HG03469 (cell line): ENCODE data around the gene RABAC1.
A peak's percentile ranks its signal among the peaks of the same experiment; 100 is the strongest.
"Not testable (repeated sequence)": the region's sequence is repeated elsewhere in the genome, so short reads cannot be mapped to it uniquely, and the experiment has no call there.

Source experiments
- ATAC-seq: cut with Tn5 transposase; IDR thresholded peaks from one replicate; pipeline ENCODE4 v1.9.1; 2021; ENCODE audit warnings: mild to moderate bottlenecking, moderate library complexity, moderate number of reproducible peaks; ENCODE audit not compliant: unreplicated experiment

RABAC1 gene

GRCh38 chr19:41951686-41952172, 7.4 kb downstream of the RABAC1 start:
- ATAC-seq, result no peak

GRCh38 chr19:41947091-41947490, 12.0 kb downstream of the RABAC1 start:
- no peak for ATAC-seq

GRCh38 chr19:41945135-41945766, 13.9 kb downstream of the RABAC1 start:
- ATAC-seq, result peak; percentile 59

GRCh38 chr19:41944336-41944735, 14.8 kb downstream of the RABAC1 start:
- ATAC-seq, result no peak

- ATAC-seq, result no peak
Observed at GRCh38 chr19:41941410-41942202, 17.5 kb downstream of the RABAC1 start.

- no peak for ATAC-seq
Observed at GRCh38 chr19:41940731-41941409, 18.3 kb downstream of the RABAC1 start.

- ATAC-seq, result no peak
Observed at GRCh38 chr19:41939861-41940730, 19.0 kb downstream of the RABAC1 start.

GRCh38 chr19:41939209-41939608, 19.9 kb downstream of the RABAC1 start:
- ATAC-seq, result not testable (repeated sequence)

- no peak for ATAC-seq
Observed at GRCh38 chr19:41937525-41938468, 21.3 kb downstream of the RABAC1 start.

- ATAC-seq, result no peak
Observed at GRCh38 chr19:41936961-41937360, 22.2 kb downstream of the RABAC1 start.

GRCh38 chr19:41936416-41936850, 22.7 kb downstream of the RABAC1 start:
- no peak for ATAC-seq

- no peak for ATAC-seq
Observed at GRCh38 chr19:41935760-41936415, 23.2 kb downstream of the RABAC1 start.

- ATAC-seq, result no peak
Observed at GRCh38 chr19:41934849-41935374, 24.2 kb downstream of the RABAC1 start.

GRCh38 chr19:41933693-41934426, 25.3 kb downstream of the RABAC1 start:
- no peak for ATAC-seq

- no peak for ATAC-seq
Observed at GRCh38 chr19:41932720-41933332, 26.3 kb downstream of the RABAC1 start.

GRCh38 chr19:41932259-41932719, 26.8 kb downstream of the RABAC1 start:
- no peak for ATAC-seq

GRCh38 chr19:41930926-41931592, 28.1 kb downstream of the RABAC1 start:
- ATAC-seq, result no peak
